Measurements from ENCODE around the gene RIPK4. TPM values are rescaled to one million over a fixed set of nuclear protein-coding genes. Genes with fewer than 3 reads are reported as not detected.

RIPK4 gene
- polyA plus RNA-seq, 1 donor (not counting 4 experiments of a cell fraction or from before 2014, with no cell fraction given), result 18.4 TPM

DNA sequence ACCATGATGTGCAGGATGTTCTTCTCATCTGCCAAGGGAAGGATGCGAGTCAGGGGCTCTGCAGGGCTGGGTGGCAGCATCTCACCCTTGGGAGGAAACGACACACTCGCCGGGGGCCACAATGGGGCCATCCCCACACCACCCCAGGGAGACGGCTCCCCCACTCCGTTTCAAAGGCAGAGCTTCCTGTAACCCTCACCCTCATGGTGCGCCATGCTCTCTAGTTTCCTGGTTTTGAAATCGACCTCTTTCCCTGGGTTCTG, 20.2 kb downstream of the RIPK4 start:
- TF ChIP-seq, protein P1, sequence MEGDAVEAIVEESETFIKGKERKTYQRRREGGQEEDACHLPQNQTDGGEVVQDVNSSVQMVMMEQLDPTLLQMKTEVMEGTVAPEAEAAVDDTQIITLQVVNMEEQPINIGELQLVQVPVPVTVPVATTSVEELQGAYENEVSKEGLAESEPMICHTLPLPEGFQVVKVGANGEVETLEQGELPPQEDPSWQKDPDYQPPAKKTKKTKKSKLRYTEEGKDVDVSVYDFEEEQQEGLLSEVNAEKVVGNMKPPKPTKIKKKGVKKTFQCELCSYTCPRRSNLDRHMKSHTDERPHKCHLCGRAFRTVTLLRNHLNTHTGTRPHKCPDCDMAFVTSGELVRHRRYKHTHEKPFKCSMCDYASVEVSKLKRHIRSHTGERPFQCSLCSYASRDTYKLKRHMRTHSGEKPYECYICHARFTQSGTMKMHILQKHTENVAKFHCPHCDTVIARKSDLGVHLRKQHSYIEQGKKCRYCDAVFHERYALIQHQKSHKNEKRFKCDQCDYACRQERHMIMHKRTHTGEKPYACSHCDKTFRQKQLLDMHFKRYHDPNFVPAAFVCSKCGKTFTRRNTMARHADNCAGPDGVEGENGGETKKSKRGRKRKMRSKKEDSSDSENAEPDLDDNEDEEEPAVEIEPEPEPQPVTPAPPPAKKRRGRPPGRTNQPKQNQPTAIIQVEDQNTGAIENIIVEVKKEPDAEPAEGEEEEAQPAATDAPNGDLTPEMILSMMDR (optimal IDR thresholded peaks at IDR 0.05 in 1 of 3, IDR thresholded peaks at IDR 0.05 in 1 of 3, conservative IDR thresholded peaks at IDR 0.05 in 1 of 3; ENCODE audit: extremely low read depth in 1 of 3, insufficient read depth in 2 of 3, low read length in 3 of 3), result no peak

DNA sequence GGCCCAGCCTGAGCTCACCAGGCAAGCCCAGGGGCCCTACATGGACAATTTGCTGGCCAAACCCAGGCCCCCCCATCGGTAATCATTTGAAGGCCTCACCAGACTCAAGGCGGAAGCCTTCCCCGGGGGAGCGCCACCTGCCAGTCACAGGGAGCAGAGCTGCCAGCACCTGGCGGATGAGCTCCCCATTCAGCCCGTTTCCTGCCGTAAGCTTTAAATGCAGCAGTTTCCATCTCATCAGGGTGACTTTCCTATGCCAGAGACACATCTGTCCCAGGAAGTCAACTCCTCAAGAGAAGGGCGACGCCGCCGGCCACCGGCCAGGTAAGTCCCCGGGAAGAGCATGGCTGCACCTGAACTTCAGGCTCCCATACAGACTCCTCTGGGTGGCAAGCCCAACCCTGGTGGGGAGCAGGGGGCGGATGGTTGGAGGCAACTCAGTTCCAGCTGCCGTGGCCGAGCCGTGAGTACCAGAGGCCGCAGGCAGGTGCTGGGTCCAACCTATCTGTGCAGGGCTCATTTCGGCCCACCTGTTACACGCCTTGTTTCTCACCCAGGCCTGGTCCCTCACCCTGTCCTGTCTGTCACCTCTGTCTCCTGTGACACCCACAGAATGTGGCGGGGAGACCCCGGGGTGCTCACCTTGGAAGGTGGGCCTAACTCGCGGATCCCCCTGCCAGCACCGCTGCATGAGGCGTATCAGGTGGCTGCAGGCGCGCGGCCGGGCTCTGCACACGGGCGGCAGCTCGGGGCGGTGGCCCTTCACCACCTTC, 20.7 kb downstream of the RIPK4 start:
- no peak overlapping the region for H3K4me3 ChIP-seq (ENCODE audit: control insufficient read depth in 2 of 3, extremely low read depth in 1 of 3, insufficient read depth in 2 of 3, low read depth in 1 of 3, low read length in 3 of 3)
- no peak overlapping the region for H3K9ac ChIP-seq (ENCODE audit: control insufficient read depth, extremely low read depth, insufficient read depth, low read length)
- no peak overlapping the region for H2AFZ ChIP-seq (ENCODE audit: control insufficient read depth, low read length)
- dilution Hi-C loops (cut with MboI; ENCODE audit: extremely low pct_ligation_motif_present, low sequenced_read_pairs), result no loop called here
- DNase-seq (ENCODE audit: low read depth, low spot score) (no peak), FAIRE-seq (no peak)
- peaks cover 10% of the 10 kb centered on the region for H4K20me1 ChIP-seq (ENCODE audit: control insufficient read depth, extremely low read depth, insufficient read depth, low read length)
- peaks cover 93% of the 10 kb centered on the region for H3K79me2 ChIP-seq (ENCODE audit: control insufficient read depth, insufficient read depth, low read length)
- H3K4me2 ChIP-seq (ENCODE audit: control insufficient read depth, extremely low read depth, insufficient read depth, low read depth, low read length), result no peak overlapping the region
- no peaks in the 10 kb centered on the region for H3K9me3 ChIP-seq (ENCODE audit: control insufficient read depth, low read depth, low read length)
- H3K4me1 ChIP-seq (ENCODE audit: control insufficient read depth, extremely low read depth, insufficient read depth, low read length), result peaks cover 14% of the 10 kb centered on the region
- TF ChIP-seq EZH2 (IDR thresholded peaks at IDR 0.05; ENCODE audit: low read length), result no peak
- TF ChIP-seq, protein P1 (optimal IDR thresholded peaks at IDR 0.05 in 1 of 3, IDR thresholded peaks at IDR 0.05 in 1 of 3, conservative IDR thresholded peaks at IDR 0.05 in 1 of 3; ENCODE audit: extremely low read depth in 1 of 3, insufficient read depth in 2 of 3, low read length in 3 of 3), result no peak
- no peak overlapping the region for H3K27ac ChIP-seq (ENCODE audit: control insufficient read depth, insufficient read depth, low read length)
- peaks cover 6% of the 10 kb centered on the region for H3K9me1 ChIP-seq (ENCODE audit: control insufficient read depth, extremely low read depth, insufficient read depth, low read length)
- no peaks in the 10 kb centered on the region for H3K27me3 ChIP-seq (ENCODE audit: control insufficient read depth, extremely low read depth, insufficient read depth, low read length)
- peaks cover 67 to 87% of the 10 kb centered on the region in 2 experiments for H3K36me3 ChIP-seq (ENCODE audit: control insufficient read depth in 2 of 2, extremely low read depth in 1 of 2, insufficient read depth in 2 of 2, low read length in 2 of 2)

More for the DNA sequence above, 20.2 kb downstream of the RIPK4 start:
- no peak overlapping the region for H3K4me2 ChIP-seq (ENCODE audit: control insufficient read depth, extremely low read depth, insufficient read depth, low read depth, low read length)
- peaks cover 91% of the 10 kb centered on the region for H3K79me2 ChIP-seq (ENCODE audit: control insufficient read depth, insufficient read depth, low read length)
- peaks cover 19% of the 10 kb centered on the region for H3K4me1 ChIP-seq (ENCODE audit: control insufficient read depth, extremely low read depth, insufficient read depth, low read length)
- peaks cover 64 to 85% of the 10 kb centered on the region in 2 experiments for H3K36me3 ChIP-seq (ENCODE audit: control insufficient read depth in 2 of 2, extremely low read depth in 1 of 2, insufficient read depth in 2 of 2, low read length in 2 of 2)
- no peak overlapping the region for H3K27ac ChIP-seq (ENCODE audit: control insufficient read depth, insufficient read depth, low read length)
- no peak overlapping the region for H3K4me3 ChIP-seq (ENCODE audit: control insufficient read depth in 2 of 3, extremely low read depth in 1 of 3, insufficient read depth in 2 of 3, low read depth in 1 of 3, low read length in 3 of 3)
- dilution Hi-C loops (cut with MboI; ENCODE audit: extremely low pct_ligation_motif_present, low sequenced_read_pairs), result no loop called here
- no peak for FAIRE-seq
- H3K27me3 ChIP-seq (ENCODE audit: control insufficient read depth, extremely low read depth, insufficient read depth, low read length), result no peaks in the 10 kb centered on the region
- no peaks in the 10 kb centered on the region for H3K9me3 ChIP-seq (ENCODE audit: control insufficient read depth, low read depth, low read length)
- no peak overlapping the region for H3K9ac ChIP-seq (ENCODE audit: control insufficient read depth, extremely low read depth, insufficient read depth, low read length)
- no peak overlapping the region for H2AFZ ChIP-seq (ENCODE audit: control insufficient read depth, low read length)
- H3K9me1 ChIP-seq (ENCODE audit: control insufficient read depth, extremely low read depth, insufficient read depth, low read length), result peaks cover 6% of the 10 kb centered on the region
- no peak for DNase-seq (ENCODE audit: low read depth, low spot score)
- H4K20me1 ChIP-seq (ENCODE audit: control insufficient read depth, extremely low read depth, insufficient read depth, low read length), result peaks cover 14% of the 10 kb centered on the region
